ENCODE measurements around the gene MAPK8IP3.

Gene MAPK8IP3

DNA sequence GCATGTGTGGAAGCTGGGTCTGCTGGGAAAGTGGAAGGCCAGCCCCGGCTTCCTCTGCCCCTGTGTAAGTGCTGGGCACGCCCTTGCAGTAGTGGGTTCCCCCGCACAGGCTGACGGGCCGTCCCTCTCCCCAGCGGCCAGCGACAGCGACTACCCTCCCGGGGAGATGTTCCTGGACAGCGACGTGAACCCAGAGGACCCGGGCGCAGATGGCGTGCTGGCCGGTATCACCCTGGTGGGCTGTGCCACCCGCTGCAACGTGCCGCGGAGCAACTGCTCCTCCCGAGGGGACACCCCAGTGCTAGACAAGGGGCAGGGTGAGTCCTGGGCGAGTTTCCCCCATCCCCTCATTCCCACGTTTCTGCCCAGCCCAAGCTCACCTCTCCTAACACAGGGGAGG, 59.8 kb downstream of the MAPK8IP3 start:
- DNase-seq = no peak

DNA sequence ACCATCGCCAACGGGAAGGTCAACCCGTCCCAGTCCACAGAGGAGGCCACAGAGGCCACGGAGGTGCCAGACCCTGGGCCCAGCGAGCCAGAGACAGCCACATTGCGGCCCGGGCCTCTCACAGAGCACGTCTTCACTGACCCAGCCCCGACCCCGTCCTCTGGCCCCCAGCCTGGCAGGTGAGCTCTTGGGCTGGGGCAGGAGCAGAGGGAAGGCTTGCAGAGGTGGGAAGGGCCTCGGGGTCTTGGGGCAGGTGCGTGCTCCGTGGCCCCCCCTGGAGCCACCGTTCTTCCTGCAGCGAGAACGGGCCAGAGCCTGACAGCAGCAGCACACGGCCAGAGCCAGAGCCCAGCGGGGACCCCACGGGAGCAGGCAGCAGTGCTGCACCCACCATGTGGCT, 60.2 kb downstream of the MAPK8IP3 start:
- DNase-seq = no peak

DNA sequence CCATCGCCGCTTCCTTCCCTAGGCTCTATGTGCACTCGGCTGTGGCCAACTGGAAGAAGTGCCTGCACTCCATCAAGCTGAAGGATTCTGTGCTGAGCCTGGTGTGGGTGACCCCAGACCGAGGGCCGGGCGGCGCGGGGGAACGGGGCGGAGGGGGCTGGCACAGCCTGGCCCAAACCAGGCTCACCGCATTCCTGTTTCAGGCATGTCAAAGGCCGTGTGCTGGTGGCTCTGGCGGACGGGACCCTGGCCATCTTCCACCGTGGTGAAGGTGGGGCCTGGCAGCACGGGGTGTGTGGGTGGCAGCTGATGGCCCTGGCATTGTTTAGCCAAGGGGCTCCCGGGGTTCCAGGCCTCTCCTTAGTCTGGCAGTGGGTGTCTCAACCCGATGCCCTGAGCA, 60.7 kb downstream of the MAPK8IP3 start:
- DNase-seq = no peak

DNA sequence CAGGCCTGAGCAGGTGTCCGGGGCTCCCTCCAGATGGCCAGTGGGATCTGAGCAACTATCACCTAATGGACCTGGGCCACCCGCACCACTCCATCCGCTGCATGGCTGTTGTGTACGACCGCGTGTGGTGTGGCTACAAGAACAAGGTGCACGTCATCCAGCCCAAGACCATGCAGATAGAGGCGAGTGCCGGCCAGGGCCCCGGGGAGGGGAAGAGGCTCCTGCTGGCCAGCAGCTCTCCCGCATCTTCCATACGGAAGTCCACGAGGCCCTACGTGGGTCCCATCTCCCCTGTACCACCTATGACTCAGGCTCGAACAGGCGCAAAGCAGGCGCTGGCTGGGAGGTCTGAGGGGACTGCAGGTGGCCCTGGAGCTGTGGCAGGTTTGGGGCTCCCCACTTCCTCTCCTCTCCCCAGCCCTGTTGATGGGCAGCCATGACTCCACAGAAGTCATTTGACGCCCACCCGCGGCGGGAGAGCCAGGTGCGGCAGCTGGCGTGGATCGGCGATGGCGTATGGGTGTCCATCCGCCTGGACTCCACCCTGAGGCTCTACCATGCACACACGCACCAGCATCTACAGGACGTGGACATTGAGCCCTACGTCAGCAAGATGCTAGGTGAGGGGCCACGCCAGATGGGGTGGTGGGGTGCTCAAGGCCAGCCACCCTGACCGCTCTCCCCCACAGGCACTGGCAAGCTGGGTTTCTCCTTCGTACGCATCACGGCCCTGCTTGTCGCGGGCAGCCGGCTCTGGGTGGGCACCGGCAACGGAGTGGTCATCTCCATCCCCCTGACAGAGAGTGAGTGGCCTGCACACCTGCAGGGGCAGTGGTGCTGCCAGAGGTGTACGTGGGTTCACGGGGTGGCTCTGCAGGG, 61.4 kb downstream of the MAPK8IP3 start:
- DNase-seq = no peak

DNA sequence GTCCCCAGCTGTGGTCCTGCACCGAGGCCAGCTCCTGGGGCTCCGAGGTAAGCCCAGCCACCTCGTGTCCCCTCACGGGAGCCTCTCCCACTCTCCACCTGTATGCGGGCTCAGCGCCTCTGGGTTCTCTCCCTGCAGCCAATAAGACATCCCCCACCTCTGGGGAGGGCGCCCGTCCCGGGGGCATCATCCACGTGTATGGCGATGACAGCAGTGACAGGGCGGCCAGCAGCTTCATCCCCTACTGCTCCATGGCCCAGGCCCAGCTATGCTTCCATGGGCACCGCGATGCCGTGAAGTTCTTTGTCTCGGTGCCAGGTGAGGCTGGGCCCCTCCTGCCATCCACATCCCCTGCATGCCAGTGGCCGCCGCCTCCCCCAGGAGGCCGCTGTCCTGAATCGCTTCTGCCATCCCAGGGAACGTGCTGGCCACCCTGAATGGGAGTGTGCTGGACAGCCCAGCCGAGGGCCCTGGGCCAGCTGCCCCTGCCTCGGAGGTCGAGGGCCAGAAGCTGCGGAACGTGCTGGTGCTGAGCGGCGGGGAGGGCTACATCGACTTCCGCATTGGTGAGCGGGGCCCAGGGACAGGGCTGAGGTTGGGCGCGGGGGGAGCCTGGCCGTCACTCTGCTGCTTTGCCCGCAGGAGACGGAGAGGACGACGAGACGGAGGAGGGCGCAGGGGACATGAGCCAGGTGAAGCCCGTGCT, 62.2 kb downstream of the MAPK8IP3 start:
- DNase-seq = no peak

DNA sequence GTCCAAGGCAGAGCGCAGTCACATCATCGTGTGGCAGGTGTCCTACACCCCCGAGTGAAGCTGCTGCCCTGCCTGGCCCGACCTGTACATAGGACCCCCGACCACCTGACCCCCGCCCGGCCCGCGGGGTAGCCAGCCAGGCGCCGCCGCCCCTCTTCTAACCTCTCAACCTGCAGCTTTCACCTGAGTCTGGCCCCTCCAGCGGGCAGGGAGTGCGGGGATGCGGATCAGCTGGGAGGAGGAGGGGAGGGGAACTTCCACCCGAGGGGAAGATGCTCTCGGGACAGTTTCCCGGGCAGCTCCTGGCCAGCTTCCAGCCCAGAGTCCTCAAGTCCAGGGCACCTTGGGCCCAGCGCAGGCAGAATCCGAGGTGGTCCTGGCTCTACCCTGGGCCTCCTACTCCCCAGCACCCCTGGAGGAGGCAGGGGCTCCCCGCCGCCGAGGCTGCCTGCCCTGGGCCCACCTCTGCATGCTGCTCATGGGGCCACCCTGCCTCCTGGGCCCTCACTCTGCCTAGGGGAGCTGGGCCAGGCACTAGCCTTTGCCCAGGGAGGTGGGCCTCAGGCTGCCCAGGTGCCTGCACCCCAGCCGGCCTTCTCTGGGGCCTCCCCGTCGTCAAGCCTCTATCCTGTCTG, 62.9 kb downstream of the MAPK8IP3 start:
- no peak for DNase-seq

DNA sequence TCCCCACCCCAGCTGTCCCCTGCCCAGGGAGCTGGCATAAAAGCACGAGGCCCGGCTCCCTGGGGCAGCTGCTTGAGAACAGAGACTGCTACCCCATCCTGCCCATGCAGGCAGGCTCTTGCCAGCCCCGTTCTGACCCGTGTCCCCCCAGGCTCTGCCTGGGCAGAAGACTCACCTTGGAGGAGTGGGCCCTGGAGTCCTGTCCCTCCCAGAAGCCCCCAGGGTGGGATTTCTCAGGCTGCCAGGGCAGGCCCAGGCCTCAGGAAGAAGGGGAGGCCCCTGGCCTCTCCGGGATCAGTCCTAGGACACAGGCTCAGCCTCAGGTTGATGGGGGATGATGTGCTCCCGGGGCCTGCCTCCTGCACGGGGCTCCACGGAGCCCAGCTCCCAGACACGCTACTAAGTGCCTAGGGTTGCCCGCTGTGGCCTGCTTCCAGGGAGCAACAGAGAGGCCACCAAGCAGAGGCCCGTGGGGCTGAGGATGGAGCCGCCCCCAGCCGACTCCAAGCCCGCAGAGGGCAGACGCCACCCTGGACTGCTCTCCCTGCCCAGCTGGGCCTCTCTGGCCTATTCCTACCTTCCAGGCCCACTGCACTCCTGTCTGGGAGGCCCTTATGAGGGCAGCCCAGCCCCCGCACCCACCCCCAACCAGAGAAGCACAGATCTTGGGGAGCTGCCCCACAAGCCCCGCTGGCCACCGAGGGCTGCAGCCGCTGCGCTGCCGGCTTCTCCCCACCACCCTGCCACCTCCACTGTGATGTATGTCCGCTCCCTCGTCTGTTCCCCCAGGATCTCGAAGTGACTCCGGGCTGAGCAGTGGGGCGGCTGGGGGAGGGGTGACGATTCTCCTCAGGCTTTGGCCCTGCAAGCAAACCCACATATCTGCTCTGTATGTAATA, 63.7 kb downstream of the MAPK8IP3 start:
- DNase-seq = no peak

DNA sequence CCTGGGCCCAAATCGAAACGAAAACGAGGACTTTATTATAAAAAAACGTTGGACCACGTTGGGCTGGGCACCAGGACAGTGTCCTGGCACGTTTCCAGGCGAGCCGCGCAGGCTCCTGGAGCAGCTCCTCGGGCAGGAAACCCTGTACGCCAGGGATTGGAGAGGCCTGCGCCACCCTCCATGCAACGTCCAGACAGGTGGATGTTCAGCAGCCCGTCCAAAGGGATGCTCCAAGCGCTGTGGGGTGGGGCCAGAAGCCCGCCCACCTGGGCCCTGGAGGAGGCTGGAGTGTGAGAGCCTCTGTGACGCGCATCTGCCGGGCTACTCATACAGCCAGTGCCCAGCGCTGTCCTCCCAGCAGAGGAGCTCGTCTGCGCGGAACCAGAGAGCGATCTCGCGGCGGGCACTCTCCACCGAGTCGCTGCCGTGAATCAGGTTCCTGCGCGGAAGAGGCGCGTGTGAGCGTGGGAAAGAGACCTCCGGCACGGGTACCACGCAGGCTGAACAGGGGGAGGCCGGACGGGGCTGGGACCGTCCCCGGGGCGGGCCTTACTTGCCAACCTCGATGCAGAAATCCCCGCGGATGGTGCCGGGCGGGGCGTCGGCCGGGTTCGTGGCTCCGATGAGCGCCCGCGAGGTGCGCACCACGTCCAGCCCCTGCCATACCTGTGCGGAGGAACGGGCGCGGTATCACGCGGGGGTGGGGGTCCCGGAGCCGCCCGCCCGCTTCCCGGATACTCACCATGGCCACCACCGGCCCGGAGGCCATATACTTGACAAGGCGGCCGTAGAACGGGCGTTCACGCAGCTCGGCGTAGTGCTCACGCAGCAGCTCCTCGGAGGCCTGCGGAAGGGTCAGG, 64.6 kb downstream of the MAPK8IP3 start:
- DNase-seq = peak; percentile 56

DNA sequence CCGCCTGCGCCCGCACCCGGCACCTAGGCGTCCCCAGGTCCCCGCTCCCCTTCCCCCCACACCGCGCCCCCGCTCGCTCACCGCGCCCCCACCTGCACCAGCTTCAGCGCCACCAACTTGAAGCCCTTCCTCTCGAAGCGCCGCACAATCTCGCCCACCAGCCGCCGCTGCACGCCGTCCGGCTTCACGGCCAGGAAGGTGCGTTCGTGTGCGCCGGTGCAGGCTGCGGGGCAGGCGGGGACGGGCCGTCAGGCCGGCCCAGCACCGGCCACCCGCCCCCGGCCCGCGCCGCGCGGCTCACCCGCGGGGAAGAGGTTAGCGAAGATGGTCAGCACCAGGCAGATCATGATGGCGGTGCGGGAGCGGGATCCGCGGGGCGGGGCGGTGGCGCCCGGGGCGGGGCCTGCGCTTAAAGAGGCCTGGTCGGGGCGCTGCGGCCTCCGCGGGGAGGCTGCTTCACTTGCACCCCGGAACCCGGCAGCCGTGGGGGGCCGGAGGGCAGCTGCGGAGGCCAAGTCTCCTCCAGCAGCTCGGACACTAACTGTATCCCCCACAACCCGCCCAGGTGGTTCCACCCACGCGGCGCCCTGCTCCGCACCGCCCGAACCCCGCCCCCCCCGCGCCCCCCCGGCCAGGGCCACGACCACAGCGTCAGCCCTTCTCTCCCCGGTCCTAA, 65.3 kb downstream of the MAPK8IP3 start, which contains the start of gene NME3:
Gene NME3, minus strand, starts transcription at position 356 of the 676 bp plus-strand sequence. Its CDS starts 9 bp downstream, at position 347.
- peak; percentile 85 for DNase-seq

DNA sequence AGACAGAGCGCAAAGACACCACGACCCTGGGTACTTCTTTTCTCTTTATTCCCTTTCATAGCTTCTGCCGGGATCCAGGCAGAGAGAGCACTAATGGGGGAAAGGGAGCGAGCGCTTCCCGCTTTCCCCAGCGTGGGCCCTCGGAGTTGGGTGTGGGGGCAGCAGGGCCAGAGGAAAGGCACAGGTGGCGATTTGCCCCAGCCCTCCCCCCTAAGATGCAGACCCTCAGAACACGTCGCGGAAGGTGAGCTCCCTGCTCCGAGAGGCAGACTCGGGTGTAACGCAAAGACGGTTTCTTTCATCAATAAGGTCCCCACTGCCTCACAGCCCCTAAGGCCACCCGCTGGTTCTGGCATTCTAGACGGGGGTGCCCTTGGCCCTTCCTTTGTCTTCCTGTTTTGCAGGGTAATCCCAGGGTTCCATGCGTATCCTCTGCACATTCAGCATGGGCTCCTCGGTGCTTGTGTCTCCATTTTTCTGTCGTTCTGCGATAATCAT, 65.9 kb downstream of the MAPK8IP3 start:
- DNase-seq = no peak

DNA sequence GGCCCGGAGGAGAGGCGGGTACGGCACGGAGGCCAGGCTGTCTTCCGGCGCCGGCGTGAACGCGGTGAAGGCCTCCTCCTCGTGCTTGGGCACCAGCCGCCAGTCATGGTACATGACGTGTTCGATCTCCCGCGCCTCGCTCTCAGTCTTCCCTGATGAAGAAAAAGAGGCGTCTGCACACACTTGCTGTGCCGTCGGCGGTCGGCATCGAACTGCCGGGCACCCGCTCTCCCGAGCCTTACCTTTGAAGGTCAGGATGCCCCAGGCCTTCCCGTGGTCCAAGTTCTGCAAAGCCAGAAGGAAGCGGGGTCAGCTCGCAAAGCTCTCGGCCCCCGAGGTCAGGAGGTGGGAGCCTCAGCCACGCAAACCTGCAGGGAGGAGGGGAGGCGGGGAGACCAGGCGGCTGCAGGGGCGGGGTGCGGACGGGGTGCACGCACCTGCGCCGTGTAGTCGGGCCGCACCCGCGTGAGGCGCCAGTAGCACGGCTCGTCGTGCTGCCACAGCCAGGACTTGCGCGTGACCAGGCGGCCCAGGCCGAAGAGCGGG, 66.4 kb downstream of the MAPK8IP3 start, which contains the start of gene EME2:
Gene EME2, plus strand, starts transcription at position 449 of the 546 bp plus-strand sequence. CDS start 418 bp downstream, outside the sequence.
- DNase-seq = peak; percentile 71

DNA sequence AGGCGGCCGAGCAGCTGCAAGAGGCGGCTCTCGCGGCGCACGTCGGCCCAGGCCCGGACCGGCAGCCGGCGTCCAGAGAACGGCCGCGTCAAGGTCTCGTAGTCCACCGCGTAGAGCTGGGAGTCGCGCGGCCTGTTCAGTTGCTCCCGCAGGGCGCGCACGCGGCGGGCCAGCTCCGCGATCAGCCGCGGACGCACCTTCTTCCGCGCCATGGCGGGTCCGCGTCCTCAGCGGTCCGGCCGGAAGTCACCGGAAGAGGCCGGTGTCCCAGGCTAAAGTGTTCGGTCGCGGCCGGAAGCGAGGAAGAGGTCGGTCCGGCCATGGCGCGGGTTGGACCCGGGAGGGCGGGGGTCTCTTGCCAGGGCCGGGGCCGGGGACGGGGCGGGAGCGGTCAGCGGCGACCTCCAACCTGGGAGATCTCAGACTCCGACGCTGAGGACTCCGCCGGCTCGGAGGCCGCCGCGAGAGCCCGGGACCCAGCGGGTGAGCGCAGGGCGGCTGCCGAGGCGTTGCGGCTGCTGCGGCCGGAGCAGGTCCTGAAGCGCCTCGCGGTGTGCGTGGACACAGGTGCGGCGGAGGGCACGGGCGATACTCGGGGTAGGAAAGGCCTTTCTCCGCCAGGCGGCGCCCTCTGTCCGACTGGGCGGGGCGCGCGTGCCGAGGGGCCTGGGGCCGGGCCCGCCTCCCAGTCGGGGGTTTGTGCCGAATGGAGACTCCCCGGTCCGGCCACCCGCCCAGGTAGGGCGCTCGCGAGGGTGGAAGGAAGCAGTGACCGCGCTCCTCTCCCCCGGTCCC, 67.1 kb downstream of the MAPK8IP3 start, which contains the start of gene MRPS34:
Gene MRPS34, minus strand, starts transcription at position 227 of the 795 bp plus-strand sequence. Its CDS starts 15 bp downstream, at position 212.
- DNase-seq = peak; percentile 90

DNA sequence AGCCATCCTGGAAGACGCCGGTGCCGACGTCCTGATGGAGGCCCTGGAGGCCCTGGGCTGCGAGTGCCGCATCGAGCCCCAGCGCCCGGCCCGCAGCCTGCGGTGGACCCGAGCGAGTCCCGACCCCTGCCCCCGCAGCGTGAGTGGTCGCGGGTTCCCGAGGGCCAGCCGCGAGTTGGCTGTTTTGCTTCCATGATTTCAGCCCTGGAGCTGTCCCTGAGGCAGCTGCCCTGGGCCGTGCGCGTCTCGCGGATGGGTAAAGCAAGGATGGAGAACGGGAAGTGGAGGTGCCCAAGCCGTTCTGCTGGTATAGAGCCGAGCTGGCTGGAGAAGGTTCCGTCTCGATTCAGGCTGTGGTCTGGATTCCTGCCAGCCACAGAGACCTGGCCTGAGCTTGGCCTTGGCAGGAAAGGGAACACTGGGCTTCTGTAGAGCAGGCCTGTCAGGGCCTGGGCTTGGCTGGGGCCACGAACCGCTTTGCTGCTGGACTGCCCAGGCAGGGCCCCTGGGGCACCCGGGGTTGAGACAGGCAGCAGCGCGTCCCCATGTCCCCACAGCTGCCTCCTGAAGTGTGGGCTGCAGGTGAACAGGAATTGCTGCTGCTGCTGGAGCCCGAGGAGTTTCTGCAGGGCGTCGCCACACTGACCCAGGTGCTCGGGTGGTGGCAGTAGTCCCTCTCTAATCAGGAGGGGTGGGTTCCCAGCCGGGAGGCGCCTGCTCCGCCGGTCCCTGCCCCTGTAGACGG, 67.9 kb downstream of the MAPK8IP3 start:
- DNase-seq = no peak

DNA sequence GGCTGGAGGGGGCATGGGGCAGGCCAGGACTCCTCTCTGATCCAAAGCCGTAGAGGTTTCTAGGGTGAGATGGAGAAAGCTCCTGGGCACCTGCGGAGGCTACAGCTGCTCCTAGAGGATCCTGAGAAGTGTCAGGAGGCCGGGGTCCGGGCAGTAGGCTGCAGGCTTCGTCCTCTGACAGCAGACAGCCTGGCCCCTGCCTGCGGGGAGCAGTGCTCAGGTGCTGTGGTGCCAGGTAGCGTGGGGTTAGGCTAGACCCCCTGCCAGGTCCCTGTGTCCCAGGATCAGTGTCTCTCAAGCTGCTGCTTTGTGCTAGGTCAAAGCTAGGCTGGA, 68.4 kb downstream of the MAPK8IP3 start:
- no peak for DNase-seq

DNA sequence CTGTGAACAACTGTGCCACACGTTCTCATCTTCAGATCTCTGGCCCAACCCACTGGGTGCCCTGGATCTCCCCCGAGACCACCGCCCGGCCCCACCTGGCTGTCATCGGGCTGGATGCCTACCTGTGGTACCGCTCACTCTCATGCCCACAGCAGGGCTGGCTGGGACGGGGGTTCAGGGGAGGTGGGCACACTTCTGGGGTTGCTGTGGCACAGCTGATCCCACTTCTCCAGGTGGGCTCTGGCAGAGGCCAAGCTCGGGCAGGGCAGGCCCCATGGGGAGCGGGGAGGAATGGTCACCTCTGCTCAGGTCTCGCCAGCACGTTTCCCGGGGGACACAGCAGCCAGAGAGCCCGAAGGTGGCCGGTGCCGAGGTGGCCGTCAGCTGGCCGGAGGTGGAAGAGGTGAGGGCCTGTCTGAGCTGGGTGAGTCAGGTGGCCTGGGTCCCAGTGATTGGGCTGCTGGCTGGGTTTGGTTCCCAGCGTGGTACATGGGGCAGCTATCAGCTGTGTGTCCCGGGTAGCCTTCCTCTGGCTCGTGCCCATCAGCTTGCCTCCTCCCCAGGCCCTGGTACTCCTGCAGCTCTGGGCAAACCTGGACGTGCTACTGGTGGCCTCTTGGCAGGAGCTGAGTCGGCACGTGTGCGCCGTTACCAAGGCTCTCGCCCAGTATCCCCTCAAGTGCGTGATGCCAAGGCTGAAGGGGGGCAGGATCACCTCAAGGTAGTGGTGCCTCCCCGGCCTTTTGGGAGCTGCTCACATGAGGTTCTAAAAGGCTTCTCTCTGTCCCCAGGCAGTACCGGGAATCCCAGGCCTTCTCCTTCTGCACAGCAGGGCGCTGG, 69.2 kb downstream of the MAPK8IP3 start:
- no peak for DNase-seq

DNA sequence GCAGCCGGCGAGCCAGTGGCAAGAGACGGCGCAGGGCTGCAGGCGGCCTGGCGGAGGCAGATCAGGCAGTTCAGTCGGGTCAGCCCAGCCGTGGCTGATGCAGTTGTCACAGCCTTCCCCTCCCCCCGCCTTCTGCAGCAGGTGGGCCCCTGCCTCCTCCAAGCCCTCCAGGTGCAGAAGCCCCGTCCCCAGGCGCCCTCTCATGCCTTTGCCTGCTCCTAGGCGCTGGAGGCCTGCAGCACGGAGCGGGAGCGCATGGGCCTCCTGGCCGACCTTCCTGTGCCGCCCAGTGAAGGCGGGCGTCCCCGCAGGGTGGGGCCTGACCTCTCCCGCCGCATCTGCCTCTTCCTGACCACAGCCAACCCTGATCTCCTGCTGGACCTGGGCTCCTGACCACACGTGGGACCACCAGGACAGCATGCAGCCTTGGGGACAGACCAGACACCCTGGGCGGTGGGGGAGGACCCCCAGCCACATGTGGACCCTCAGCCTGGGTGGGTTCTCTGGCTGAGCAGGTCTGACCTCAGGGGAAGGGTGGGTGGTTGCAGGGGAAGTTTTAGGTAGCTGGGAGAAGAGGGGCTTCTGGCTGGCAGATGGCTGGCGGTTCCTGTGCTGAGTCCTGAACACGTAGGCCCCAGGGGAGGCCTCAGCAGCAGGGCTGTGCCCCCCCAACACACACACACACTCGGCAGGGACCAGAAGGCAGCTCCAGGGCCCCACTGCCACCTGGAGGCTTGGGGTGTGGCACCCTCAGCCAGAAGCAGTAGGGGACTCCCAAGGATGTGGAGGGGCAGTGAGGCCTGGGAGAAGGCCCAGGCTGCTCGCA, 70.1 kb downstream of the MAPK8IP3 start:
- no peak for DNase-seq

DNA sequence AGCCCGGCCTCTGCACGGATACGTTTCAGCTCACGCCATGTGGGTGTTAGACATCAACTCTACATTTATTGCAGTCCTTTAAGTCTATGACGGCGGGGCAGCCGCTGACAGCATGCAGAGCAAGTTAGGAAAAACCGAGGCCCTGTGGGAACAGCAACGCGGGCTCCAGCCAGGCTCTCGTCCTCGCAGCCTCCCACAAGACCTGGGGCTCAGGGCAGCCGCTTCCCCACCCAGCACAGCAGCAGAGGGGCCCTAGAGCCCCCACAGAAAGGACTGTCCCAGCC, 70.6 kb downstream of the MAPK8IP3 start:
- no peak for DNase-seq

All from activated CD4-positive, alpha-beta T cell treated with anti-CD3 and anti-CD28 coated beads, Interleukin-10, Interleukin-2, amounts not matched to agents 100 ng/mL and 50 ng/mL, durations not matched to agents 16 hours and 8 hours (primary cell).